K562 (cell line): ENCODE results near the gene RASL11A. TPM values are rescaled to one million over a fixed set of nuclear protein-coding genes. Genes with fewer than 3 reads are reported as not detected.

Experiments
- CBFA2T3 ChIP-seq: fragments of 450-650 bp; IDR thresholded peaks from 2 replicates; pipeline ENCODE4 v1.6.1; 2017
- CBX1 ChIP-seq: sonication (generic); IDR thresholded peaks from 2 replicates; pipeline ENCODE4 v1.6.1; 2016; ENCODE audit warnings: antibody characterized with exemption, low read depth, mild to moderate bottlenecking
- E2F8 ChIP-seq: fragments of 450-650 bp; IDR thresholded peaks from 2 replicates; pipeline ENCODE4 v1.7.1; 2018; ENCODE audit warnings: mild to moderate bottlenecking, low read depth; ENCODE audit not compliant: partially characterized antibody
- ERF ChIP-seq: fragments of 450-650 bp; formaldehyde crosslinking; IDR thresholded peaks from 2 replicates; pipeline ENCODE4 v1.4.0; 2020; ENCODE audit warnings: mild to moderate bottlenecking, mixed read lengths
- FOXJ3 ChIP-seq: sonication (generic); formaldehyde crosslinking; IDR thresholded peaks from 2 replicates; pipeline ENCODE4 v1.4.0; 2020; ENCODE audit warnings: mild to moderate bottlenecking, missing genetic modification reagents
- HMG20B ChIP-seq: fragments of 250-450 bp; sonication (Bioruptor Pico); IDR thresholded peaks from 2 replicates; pipeline ENCODE4 v1.5.0; 2021; ENCODE audit warnings: mild to moderate bottlenecking
- KLF16 ChIP-seq: IDR thresholded peaks from 2 replicates; pipeline ENCODE4 v1.6.1; 2016; ENCODE audit warnings: antibody characterized with exemption
- MAFF ChIP-seq: IDR thresholded peaks from 2 replicates; pipeline ENCODE4 v1.6.1; 2012; ENCODE audit warnings: low read length, improper control_type of control experiment
- MAFG ChIP-seq: fragments of 450-650 bp; conservative IDR thresholded peaks from 2 replicates; pipeline ENCODE4 v1.6.1; 2016; ENCODE audit warnings: missing genetic modification characterization, missing compliant biosample characterization
- MBD2 ChIP-seq: sonication (generic); IDR thresholded peaks from 2 replicates; pipeline ENCODE4 v1.6.1; 2016; ENCODE audit warnings: low read depth, borderline replicate concordance
- MECOM ChIP-seq: fragments of 250-450 bp; sonication (Bioruptor Pico); IDR thresholded peaks from 2 replicates; pipeline ENCODE4 v1.8.0; 2022; ENCODE audit warnings: inconsistent platforms
- PML ChIP-seq: IDR thresholded peaks from 2 replicates; pipeline ENCODE4 v1.6.1; 2012; ENCODE audit warnings: low read length, inconsistent platforms
- PPARD ChIP-seq: fragments of 250-450 bp; sonication (Bioruptor Pico); IDR thresholded peaks from 2 replicates; pipeline ENCODE4 v1.8.0; 2022; ENCODE audit warnings: inconsistent platforms, mild to moderate bottlenecking, moderate library complexity
- PRMT5 ChIP-seq: sonication (generic); formaldehyde crosslinking; IDR thresholded peaks from 2 replicates; pipeline ENCODE4 v1.5.0; 2020; ENCODE audit warnings: missing genetic modification reagents
- RAD51 ChIP-seq: fragments of 450-650 bp; IDR thresholded peaks from 2 replicates; pipeline ENCODE4 v1.7.1; 2016; ENCODE audit warnings: low read depth, mild to moderate bottlenecking, borderline replicate concordance
- RBM17 ChIP-seq: fragments of 200-400 bp; formaldehyde crosslinking; IDR thresholded peaks from 2 replicates; pipeline ENCODE4 v1.6.1; 2017; ENCODE audit warnings: low read depth, mild to moderate bottlenecking, low read length, borderline replicate concordance
- SP2 ChIP-seq: IDR thresholded peaks from 2 replicates; pipeline ENCODE4 v1.6.1; 2011; ENCODE audit warnings: mild to moderate bottlenecking, low read depth, low read length, moderate library complexity; ENCODE audit not compliant: poor library complexity, severe bottlenecking; ENCODE audit errors: extremely low read depth
- TCF15 ChIP-seq: fragments of 250-450 bp; sonication (Bioruptor Pico); IDR thresholded peaks from 2 replicates; pipeline ENCODE4 v1.8.0; 2022; ENCODE audit warnings: moderate library complexity, mild to moderate bottlenecking, inconsistent platforms
- TEAD1 ChIP-seq, 2 experiments: fragments of 450-650 bp in 1 of 2; sonication (generic) in 1 of 2; formaldehyde crosslinking; IDR thresholded peaks; 2 replicates each; pipeline versions ENCODE4 v1.4.0 to v1.8.0; 2020 to 2022; ENCODE audit warnings: mild to moderate bottlenecking in 2 of 2, missing genetic modification reagents in 1 of 2
- TGIF2 ChIP-seq: sonication (generic); formaldehyde crosslinking; IDR thresholded peaks from 2 replicates; pipeline ENCODE4 v1.8.1; 2022; ENCODE audit warnings: mild to moderate bottlenecking, missing genetic modification reagents, moderate library complexity
- ZBTB7A ChIP-seq: IDR thresholded peaks from 2 replicates; pipeline ENCODE4 v1.6.1; 2011; ENCODE audit warnings: low read depth, mild to moderate bottlenecking, low read length, moderate library complexity, borderline replicate concordance; ENCODE audit not compliant: control insufficient read depth
- ZC3H11A ChIP-seq: IDR thresholded peaks from 2 replicates; pipeline ENCODE4 v1.6.1; 2012; ENCODE audit warnings: low read depth, low read length, improper control_type of control experiment
- ZNF384 ChIP-seq: IDR thresholded peaks from 2 replicates; pipeline ENCODE4 v1.6.1; 2012; ENCODE audit warnings: low read depth, low read length, improper control_type of control experiment
- ZNF77 ChIP-seq: fragments of 250-450 bp; sonication (Bioruptor Pico); IDR thresholded peaks from 2 replicates; pipeline ENCODE4 v1.5.0; 2020
- ZZZ3 ChIP-seq: fragments of 450-650 bp; IDR thresholded peaks from 2 replicates; pipeline ENCODE4 v1.6.1; 2016; ENCODE audit warnings: antibody characterized with exemption, mild to moderate bottlenecking, moderate library complexity
- polyA plus RNA-seq, 8 experiments: library from polyadenylated mRNA; depleted of rRNA in 4 of 8; stranded (reverse) in 5 of 8; unstranded in 3 of 8; fragments of >200 nt; fragmentation: Nextera tagmentation in 2 of 8; fragmentation: Illumina TruSeq in 1 of 8; extraction: Ambion mirVana in 2 of 8; extraction: Trizol in 1 of 8; gene quantifications; 2 replicates each; pipeline versions ENCODE4 v1.2.1 to v1.2.3, GENCODE V29; 2011 to 2014; ENCODE audit warnings: inconsistent platforms in 1 of 8, missing spikeins in 1 of 8
- total RNA-seq, 7 experiments: library from RNA; depleted of rRNA in 6 of 7; stranded (reverse); fragments of >200 nt in 6 of 7; fragmentation: Illumina TruSeq in 2 of 7; extraction: Trizol in 2 of 7; gene quantifications; 2 replicates each; pipeline versions ENCODE4 v1.2.1 to v1.2.3, GENCODE V29; 2011 to 2021; ENCODE audit warnings: low replicate concordance in 1 of 7
- TF ChIP-seq, protein P1 (sequence below): fragments of 200-400 bp; formaldehyde crosslinking; IDR thresholded peaks from 2 replicates; pipeline ENCODE4 v1.6.1; 2017; ENCODE audit warnings: mild to moderate bottlenecking, low read depth, low read length, moderate library complexity

The RASL11A gene
- total and polyA plus RNA-seq, 9 of the 15 experiments (the other 6 are each of a cell fraction or from before 2014, with no cell fraction given) = 0.11 to 2.2 (median 1.5) TPM; not detected in 1

DNA sequence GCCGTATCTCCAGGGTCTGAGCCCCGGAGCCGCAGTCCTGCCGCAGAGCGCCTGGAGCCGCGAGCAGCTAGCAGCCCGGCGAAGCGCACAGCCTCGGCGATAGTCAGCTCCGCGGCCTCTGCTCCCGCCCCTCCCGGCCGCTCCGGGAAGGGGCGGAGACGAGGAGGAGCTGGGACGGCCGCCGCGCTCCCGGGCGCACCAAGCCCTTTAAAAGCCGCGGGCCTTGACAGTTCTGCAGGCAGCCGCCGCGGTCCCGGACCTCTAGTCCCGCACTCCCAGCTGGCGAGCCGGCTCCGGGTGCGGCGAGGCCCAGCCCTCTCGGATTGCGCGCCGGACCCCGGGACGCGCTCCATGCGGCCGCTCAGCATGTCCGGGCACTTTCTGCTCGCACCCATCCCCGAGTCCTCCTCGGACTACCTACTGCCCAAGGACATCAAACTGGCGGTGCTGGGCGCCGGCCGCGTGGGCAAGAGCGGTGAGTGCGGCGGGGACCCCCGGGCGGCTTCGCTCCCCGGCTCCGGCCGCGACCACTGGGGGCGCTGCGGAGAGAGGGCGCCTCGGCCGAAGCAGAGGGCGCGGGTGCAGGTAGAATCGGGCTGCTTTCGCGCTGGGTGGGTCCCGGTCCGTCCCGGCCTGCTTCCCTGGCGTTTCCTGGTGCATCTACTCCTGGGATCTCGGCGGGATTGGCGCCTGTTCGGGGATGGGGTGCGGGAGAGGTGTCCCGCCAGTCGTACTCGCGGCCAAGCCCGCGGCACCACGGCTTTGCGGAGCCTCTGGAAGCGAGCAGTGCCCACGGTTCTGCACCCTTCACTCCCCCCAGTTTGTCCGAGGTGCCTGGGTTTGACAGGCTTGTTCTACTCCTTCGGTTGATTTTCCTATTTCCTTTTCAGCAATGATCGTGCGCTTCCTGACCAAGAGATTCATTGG is at the start of gene RASL11A (continued):
- TF ChIP-seq E2F8 = no peak
- TF ChIP-seq SP2 = no peak
- peak; percentile 89 for TF ChIP-seq ZBTB7A
- TF ChIP-seq CBX1 = peak; percentile 49; the same call in 1 of the 2 replicates
- no peak for TF ChIP-seq ERF (CRISPR knock-in tag)
- TF ChIP-seq ZNF384 = no peak
- TF ChIP-seq, protein P1, sequence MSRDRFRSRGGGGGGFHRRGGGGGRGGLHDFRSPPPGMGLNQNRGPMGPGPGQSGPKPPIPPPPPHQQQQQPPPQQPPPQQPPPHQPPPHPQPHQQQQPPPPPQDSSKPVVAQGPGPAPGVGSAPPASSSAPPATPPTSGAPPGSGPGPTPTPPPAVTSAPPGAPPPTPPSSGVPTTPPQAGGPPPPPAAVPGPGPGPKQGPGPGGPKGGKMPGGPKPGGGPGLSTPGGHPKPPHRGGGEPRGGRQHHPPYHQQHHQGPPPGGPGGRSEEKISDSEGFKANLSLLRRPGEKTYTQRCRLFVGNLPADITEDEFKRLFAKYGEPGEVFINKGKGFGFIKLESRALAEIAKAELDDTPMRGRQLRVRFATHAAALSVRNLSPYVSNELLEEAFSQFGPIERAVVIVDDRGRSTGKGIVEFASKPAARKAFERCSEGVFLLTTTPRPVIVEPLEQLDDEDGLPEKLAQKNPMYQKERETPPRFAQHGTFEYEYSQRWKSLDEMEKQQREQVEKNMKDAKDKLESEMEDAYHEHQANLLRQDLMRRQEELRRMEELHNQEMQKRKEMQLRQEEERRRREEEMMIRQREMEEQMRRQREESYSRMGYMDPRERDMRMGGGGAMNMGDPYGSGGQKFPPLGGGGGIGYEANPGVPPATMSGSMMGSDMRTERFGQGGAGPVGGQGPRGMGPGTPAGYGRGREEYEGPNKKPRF = no peak
- no peak for TF ChIP-seq PPARD (CRISPR knock-in tag)
- TF ChIP-seq MAFG (tag) = no peak
- no peak for TF ChIP-seq TCF15 (CRISPR knock-in tag)
- TF ChIP-seq FOXJ3 = no peak
- TF ChIP-seq PRMT5 = no peak
- TF ChIP-seq MECOM (CRISPR knock-in tag) = no peak
- no peak for TF ChIP-seq TGIF2
- no peak for TF ChIP-seq MAFF
- no peak for TF ChIP-seq KLF16
- TF ChIP-seq RBM17 = no peak
- no peak for TF ChIP-seq ZZZ3
- no peak for TF ChIP-seq PML
- no peak for TF ChIP-seq ZC3H11A
- TF ChIP-seq MBD2 = no peak
- TF ChIP-seq CBFA2T3 = no peak
- no peak for TF ChIP-seq ZNF77 (CRISPR knock-in tag)
- TF ChIP-seq HMG20B (CRISPR knock-in tag) = no peak
- TF ChIP-seq TEAD1 (CRISPR knock-in tag; IDR thresholded peaks at IDR 0.05) = no peak
- no peak for TF ChIP-seq RAD51
